K562 (cell line): ENCODE results near the gene PRR30.

Experiments
- CBX5 ChIP-seq: IDR thresholded peaks from 2 replicates; pipeline ENCODE4 v1.6.1; 2014; ENCODE audit warnings: low read depth, borderline replicate concordance
- MCM3 ChIP-seq: fragments of 450-650 bp; IDR thresholded peaks from 2 replicates; pipeline ENCODE4 v1.6.1; 2016
- ZFP36 ChIP-seq: fragments of 150-350 bp; IDR thresholded peaks from 2 replicates; pipeline ENCODE4 v1.6.1; 2018; ENCODE audit warnings: low read length, low read depth; ENCODE audit not compliant: partially characterized antibody
- ZFPM2 ChIP-seq: fragments of 250-450 bp; sonication (Bioruptor Pico); IDR thresholded peaks from 2 replicates; pipeline ENCODE4 v1.5.1; 2022; ENCODE audit warnings: mild to moderate bottlenecking
- ZNF609 ChIP-seq: sonication (generic); formaldehyde crosslinking; IDR thresholded peaks from 2 replicates; pipeline ENCODE4 v1.8.1; 2023; ENCODE audit warnings: missing genetic modification reagents, mild to moderate bottlenecking, borderline replicate concordance
- ZNF699 ChIP-seq: fragments of 250-450 bp; sonication (Bioruptor Pico); IDR thresholded peaks from 2 replicates; pipeline ENCODE4 v1.8.0; 2021; ENCODE audit warnings: mild to moderate bottlenecking, moderate library complexity; ENCODE audit not compliant: insufficient replicate concordance

- no peak for TF ChIP-seq ZFP36
- no peak for TF ChIP-seq CBX5
- no peak for TF ChIP-seq ZNF609 (CRISPR knock-in tag)
- TF ChIP-seq ZNF699, result no peak
- no peak for TF ChIP-seq ZFPM2 (CRISPR knock-in tag)
- TF ChIP-seq MCM3, result no peak
These were observed 7.8 kb downstream of the PRR30 start for GRCh38 chr2:27131429-27131828.
